OCI-LY7 (cell line): ENCODE measurements around the gene MCRIP1. TPM values are rescaled to one million over a fixed set of nuclear protein-coding genes. Genes with fewer than 3 reads are reported as not detected.

Source experiments
- BruUV-seq: library from RNA; stranded (reverse); fragments of 400-500 nt; replicated peaks from 2 replicates; lab custom pipeline; 2021; lab: Mats Ljungman, UMichigan
- CTCF ChIA-PET: fragments of 300-600 bp; sonication (Branson Sonifier 250); formaldehyde crosslinking; loops from one replicate; lab custom pipeline; 2022; ENCODE audit warnings: antibody characterized with exemption; ENCODE audit not compliant: unreplicated experiment; lab: Charles Lee
- POLR2A ChIA-PET: fragments of 300-600 bp; sonication (Branson Sonifier 250); formaldehyde crosslinking; loops from one replicate; lab custom pipeline; 2022; ENCODE audit warnings: antibody characterized with exemption; lab: Charles Lee
- DNase-seq: peaks from one replicate; pipeline ENCODE4 v3.0.0-alpha.2; 2015; ENCODE audit warnings: low spot score
- H2AFZ ChIP-seq: fragments of 200-600 bp; sonication (generic), shearing (Covaris generic); 2 replicates; pipeline ENCODE4 v1.6.1; 2014; ENCODE audit warnings: mild to moderate bottlenecking, antibody characterized with exemption, low read length, moderate library complexity
- H3K27ac ChIP-seq: fragments of 200-600 bp; sonication (generic); 2 replicates; pipeline ENCODE4 v1.5.1; 2014; ENCODE audit warnings: mixed run types, low read depth, mild to moderate bottlenecking, moderate library complexity, low read length, inconsistent platforms; ENCODE audit not compliant: poor library complexity, severe bottlenecking
- H3K36me3 ChIP-seq: fragments of 200-600 bp; sonication (generic); 2 replicates; pipeline ENCODE4 v1.6.1; 2014; ENCODE audit warnings: mild to moderate bottlenecking, antibody characterized with exemption, low read length, moderate library complexity, mixed read lengths; ENCODE audit not compliant: insufficient read depth
- H3K4me1 ChIP-seq: fragments of 200-600 bp; sonication (generic); 2 replicates; pipeline ENCODE4 v1.5.1; 2014; ENCODE audit warnings: mild to moderate bottlenecking, low read length; ENCODE audit not compliant: insufficient read depth, poor library complexity, severe bottlenecking
- H3K4me2 ChIP-seq: fragments of 200-600 bp; sonication (generic); 2 replicates; pipeline ENCODE4 v1.6.1; 2014; ENCODE audit warnings: mild to moderate bottlenecking, low read length
- H3K4me3 ChIP-seq: fragments of 200-600 bp; sonication (generic); 2 replicates; pipeline ENCODE4 v1.5.1; 2014; ENCODE audit warnings: mild to moderate bottlenecking, low read depth, low read length; ENCODE audit not compliant: poor library complexity, severe bottlenecking
- H3K79me2 ChIP-seq: fragments of 200-600 bp; sonication (generic); 2 replicates; pipeline ENCODE4 v1.6.1; 2016; ENCODE audit warnings: low read depth, mild to moderate bottlenecking, low read length, moderate library complexity, mixed read lengths; ENCODE audit not compliant: insufficient read depth
- H3K9me2 ChIP-seq: fragments of 200-600 bp; sonication (generic); 2 replicates; pipeline ENCODE4 v1.6.1; 2016; ENCODE audit warnings: mild to moderate bottlenecking, low read length, mixed read lengths; ENCODE audit not compliant: insufficient read depth
- H3K9me3 ChIP-seq: fragments of 200-600 bp; sonication (generic); 2 replicates; pipeline ENCODE4 v1.6.1; 2014; ENCODE audit warnings: mild to moderate bottlenecking, mixed run types, low read length, mixed read lengths
- H4K20me1 ChIP-seq: fragments of 200-600 bp; sonication (generic); 2 replicates; pipeline ENCODE4 v1.6.1; 2014; ENCODE audit warnings: mild to moderate bottlenecking, antibody characterized with exemption, low read length, moderate library complexity, mixed read lengths; ENCODE audit not compliant: insufficient read depth
- EZH2phosphoT487 ChIP-seq: fragments of 200-600 bp; sonication (generic); IDR thresholded peaks from 2 replicates; pipeline ENCODE4 v1.6.1; 2018; ENCODE audit warnings: low read depth, borderline replicate concordance, mild to moderate bottlenecking, mixed run types, antibody characterized with exemption, low read length, moderate library complexity, mixed read lengths
- intact Hi-C: fragments of 100-400 bp; cut with micrococcal nuclease; formaldehyde crosslinking; loops from one replicate; pipeline ENCODE4 v1.10.0; 2022; ENCODE audit not compliant: unreplicated experiment
- total RNA-seq, 2 experiments: library from RNA; depleted of rRNA in 1 of 2; stranded (reverse); fragments of >200 nt in 1 of 2; shearing (Covaris generic) in 1 of 2; gene quantifications; 2 replicates each; pipeline ENCODE4 v1.2.3, GENCODE V29; 2014 to 2022
- TF ChIP-seq, protein P1 (sequence below): fragments of 200-600 bp; sonication (generic); conservative IDR thresholded peaks from 2 replicates; pipeline ENCODE4 v1.5.1; 2014; ENCODE audit warnings: mild to moderate bottlenecking, antibody characterized with exemption, low read length, moderate library complexity, mixed read lengths

The MCRIP1 gene
- total RNA-seq, 2 experiments from 2014 or later: 170 to 288 TPM

DNA sequence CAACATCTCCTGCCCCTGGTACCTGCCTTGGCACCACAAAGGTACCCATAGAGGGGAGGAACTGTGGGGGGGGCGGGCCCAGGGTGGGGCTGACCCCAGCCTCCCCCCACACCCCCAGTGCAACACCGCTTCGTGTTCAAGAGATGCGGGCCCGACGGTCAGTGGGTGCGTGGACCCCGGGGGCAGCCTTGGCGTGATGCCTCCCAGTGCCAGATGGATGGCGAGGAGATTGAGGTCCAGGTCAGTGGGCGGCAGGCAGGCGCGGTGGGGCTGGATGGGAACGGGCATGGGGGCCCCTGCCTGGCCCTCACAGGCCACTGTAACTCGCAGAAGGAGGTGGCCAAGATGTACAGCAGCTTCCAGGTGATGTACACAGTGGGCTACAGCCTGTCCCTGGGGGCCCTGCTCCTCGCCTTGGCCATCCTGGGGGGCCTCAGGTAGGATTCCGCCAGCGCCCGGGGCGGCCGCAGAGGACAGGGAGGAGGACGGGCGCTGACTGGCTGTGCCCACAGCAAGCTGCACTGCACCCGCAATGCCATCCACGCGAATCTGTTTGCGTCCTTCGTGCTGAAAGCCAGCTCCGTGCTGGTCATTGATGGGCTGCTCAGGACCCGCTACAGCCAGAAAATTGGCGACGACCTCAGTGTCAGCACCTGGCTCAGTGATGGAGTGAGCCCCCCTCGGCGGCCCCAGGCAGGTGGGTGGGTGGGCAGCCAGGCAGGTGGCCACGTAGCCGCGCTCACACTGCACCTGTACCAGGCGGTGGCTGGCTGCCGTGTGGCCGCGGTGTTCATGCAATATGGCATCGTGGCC, 22.0 kb downstream of the MCRIP1 start:
- Histone ChIP-seq H3K27ac (no peak overlapping the region), H2AFZ (no peak overlapping the region), H3K4me3 (no peak overlapping the region), H3K79me2 (no peaks in the 10 kb centered on the region), H3K9me2 (no peaks in the 10 kb centered on the region), H3K9me3 (no peaks in the 10 kb centered on the region), H4K20me1 (no peaks in the 10 kb centered on the region), H3K36me3 (no peaks in the 10 kb centered on the region), H3K4me2 (no peak overlapping the region), H3K4me1 (no peaks in the 10 kb centered on the region)
- no TSS peak for BruUV-seq
- intact Hi-C loops: no loop called here
- TF ChIP-seq, protein P1, sequence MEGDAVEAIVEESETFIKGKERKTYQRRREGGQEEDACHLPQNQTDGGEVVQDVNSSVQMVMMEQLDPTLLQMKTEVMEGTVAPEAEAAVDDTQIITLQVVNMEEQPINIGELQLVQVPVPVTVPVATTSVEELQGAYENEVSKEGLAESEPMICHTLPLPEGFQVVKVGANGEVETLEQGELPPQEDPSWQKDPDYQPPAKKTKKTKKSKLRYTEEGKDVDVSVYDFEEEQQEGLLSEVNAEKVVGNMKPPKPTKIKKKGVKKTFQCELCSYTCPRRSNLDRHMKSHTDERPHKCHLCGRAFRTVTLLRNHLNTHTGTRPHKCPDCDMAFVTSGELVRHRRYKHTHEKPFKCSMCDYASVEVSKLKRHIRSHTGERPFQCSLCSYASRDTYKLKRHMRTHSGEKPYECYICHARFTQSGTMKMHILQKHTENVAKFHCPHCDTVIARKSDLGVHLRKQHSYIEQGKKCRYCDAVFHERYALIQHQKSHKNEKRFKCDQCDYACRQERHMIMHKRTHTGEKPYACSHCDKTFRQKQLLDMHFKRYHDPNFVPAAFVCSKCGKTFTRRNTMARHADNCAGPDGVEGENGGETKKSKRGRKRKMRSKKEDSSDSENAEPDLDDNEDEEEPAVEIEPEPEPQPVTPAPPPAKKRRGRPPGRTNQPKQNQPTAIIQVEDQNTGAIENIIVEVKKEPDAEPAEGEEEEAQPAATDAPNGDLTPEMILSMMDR: no peak
- TF ChIP-seq EZH2phosphoT487: no peak
- POLR2A ChIA-PET: interaction anchor here (0.5 kb wide), 1 partner anchor 322 kb away, joined by 3 read pairs; no protein-coding TSS in a partner anchor
- no peak for DNase-seq
- CTCF ChIA-PET: no interaction called here

DNA sequence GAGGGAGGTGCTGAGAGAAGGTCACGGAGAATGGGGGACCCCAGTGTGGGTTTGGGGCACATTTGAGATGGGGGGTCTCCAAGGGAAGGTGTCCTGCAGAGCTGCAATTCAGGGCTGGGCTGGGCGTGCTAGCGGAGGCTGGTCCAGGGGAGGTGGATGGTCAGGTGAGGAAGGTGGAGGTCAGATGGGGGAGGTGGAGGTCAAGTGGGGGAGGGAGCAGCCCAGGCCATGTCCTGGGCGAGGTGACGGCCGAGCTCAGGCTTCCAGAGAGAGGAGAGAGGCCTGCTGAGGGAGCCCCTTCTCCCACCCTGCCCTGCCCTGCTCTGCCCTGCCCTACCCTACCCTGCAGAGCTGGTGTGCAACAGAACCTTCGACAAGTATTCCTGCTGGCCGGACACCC, 22.6 kb downstream of the MCRIP1 start:
- ChIA-PET POLR2A (interaction anchor here (0.5 kb wide), 1 partner anchor 323 kb away, joined by 3 read pairs; no protein-coding TSS in a partner anchor), CTCF (no interaction called here)
- TF ChIP-seq, protein P1: no peak
- no peak for TF ChIP-seq EZH2phosphoT487
- no TSS peak for BruUV-seq
- H3K79me2 ChIP-seq: no peaks in the 10 kb centered on the region
- no peak overlapping the region for H3K27ac ChIP-seq
- H3K36me3 ChIP-seq: no peaks in the 10 kb centered on the region
- H2AFZ ChIP-seq: no peak overlapping the region
- no peaks in the 10 kb centered on the region for H3K4me1 ChIP-seq
- no peak for DNase-seq
- H3K9me2 ChIP-seq: no peaks in the 10 kb centered on the region
- no peak overlapping the region for H3K4me2 ChIP-seq
- no peak overlapping the region for H3K4me3 ChIP-seq
- no peaks in the 10 kb centered on the region for H4K20me1 ChIP-seq
- intact Hi-C loops: no loop called here
- H3K9me3 ChIP-seq: no peaks in the 10 kb centered on the region

- DNase-seq: no peak
- Histone ChIP-seq H3K9me2 (no peaks in the 10 kb centered on the region), H3K9me3 (no peaks in the 10 kb centered on the region), H4K20me1 (no peaks in the 10 kb centered on the region), H3K4me2 (no peak overlapping the region), H3K4me3 (no peak overlapping the region), H2AFZ (no peak overlapping the region), H3K36me3 (no peaks in the 10 kb centered on the region), H3K4me1 (no peaks in the 10 kb centered on the region), H3K27ac (no peak overlapping the region), H3K79me2 (no peaks in the 10 kb centered on the region)
- TF ChIP-seq, protein P1: no peak
- no peak for TF ChIP-seq EZH2phosphoT487
- intact Hi-C loops: loop anchor here (2.0 kb wide), 1 partner anchor 77 kb away; no protein-coding TSS in a partner anchor
- no TSS peak for BruUV-seq
- ChIA-PET POLR2A (no interaction called here), CTCF (no interaction called here)
Observed at GRCh38 chr17:81809556-81809998, 23.5 kb downstream of the MCRIP1 start.
